Measurements from ENCODE around the gene ADSL.

DNA sequence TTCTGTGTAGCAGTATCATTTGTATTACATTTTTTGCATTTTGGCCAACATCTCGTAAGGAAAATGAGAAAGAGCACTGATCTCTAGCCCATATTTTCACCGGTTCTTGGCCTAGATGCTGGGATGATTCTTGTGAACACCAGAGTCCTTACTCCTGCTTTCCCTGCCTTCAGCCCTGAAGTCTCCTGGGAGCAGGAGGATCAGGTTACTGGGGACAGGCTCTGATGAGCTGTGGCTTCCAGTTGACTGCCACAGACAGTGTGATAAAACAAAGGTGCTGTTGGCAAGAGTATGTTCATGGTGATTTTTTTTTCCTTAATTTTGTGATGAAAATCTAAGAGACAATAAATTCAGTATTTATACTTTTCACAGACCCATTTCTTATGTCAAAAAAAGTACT, 34.2 kb upstream of the ADSL start:
- TF ChIP-seq POLR2A (IDR thresholded peaks at IDR 0.05), result no peak
- TF ChIP-seq, protein P1, sequence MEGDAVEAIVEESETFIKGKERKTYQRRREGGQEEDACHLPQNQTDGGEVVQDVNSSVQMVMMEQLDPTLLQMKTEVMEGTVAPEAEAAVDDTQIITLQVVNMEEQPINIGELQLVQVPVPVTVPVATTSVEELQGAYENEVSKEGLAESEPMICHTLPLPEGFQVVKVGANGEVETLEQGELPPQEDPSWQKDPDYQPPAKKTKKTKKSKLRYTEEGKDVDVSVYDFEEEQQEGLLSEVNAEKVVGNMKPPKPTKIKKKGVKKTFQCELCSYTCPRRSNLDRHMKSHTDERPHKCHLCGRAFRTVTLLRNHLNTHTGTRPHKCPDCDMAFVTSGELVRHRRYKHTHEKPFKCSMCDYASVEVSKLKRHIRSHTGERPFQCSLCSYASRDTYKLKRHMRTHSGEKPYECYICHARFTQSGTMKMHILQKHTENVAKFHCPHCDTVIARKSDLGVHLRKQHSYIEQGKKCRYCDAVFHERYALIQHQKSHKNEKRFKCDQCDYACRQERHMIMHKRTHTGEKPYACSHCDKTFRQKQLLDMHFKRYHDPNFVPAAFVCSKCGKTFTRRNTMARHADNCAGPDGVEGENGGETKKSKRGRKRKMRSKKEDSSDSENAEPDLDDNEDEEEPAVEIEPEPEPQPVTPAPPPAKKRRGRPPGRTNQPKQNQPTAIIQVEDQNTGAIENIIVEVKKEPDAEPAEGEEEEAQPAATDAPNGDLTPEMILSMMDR (IDR thresholded peaks at IDR 0.05 in 8 of 11, conservative IDR thresholded peaks at IDR 0.05 in 3 of 11), result no peak
- no peak for TF ChIP-seq POLR2AphosphoS5 (IDR thresholded peaks at IDR 0.05)

Data from spleen (tissue), 7 donors.